GOT3 (cell line): ENCODE measurements around the gene IL1R1.

ENCODE experiments used
- DNase-seq: peaks from one replicate; lab custom pipeline; 2025; ENCODE audit warnings: mixed read lengths; lab: John Stamatoyannopoulos, UW

IL1R1 gene

DNA sequence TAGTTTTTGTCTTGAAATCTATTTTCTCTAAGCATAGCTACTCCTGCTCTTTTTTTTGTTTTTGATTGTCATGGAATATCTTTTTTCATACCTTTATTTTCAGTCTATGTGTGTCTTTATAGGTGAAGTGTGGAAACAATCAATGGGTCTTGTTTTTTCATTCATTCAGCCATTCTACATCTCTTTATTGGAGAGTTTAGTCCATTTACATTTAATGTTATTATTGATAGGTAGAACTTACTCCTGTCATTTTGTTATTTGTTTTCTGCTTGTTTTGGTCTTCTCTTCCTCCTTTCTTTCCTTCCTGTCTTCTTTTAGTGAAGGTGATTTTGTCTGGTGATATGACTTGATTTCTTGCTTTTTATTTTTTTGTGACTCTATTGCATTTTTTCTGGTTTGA lies 62.1 kb downstream of the IL1R1 start:
- DNase-seq = no peak

DNA sequence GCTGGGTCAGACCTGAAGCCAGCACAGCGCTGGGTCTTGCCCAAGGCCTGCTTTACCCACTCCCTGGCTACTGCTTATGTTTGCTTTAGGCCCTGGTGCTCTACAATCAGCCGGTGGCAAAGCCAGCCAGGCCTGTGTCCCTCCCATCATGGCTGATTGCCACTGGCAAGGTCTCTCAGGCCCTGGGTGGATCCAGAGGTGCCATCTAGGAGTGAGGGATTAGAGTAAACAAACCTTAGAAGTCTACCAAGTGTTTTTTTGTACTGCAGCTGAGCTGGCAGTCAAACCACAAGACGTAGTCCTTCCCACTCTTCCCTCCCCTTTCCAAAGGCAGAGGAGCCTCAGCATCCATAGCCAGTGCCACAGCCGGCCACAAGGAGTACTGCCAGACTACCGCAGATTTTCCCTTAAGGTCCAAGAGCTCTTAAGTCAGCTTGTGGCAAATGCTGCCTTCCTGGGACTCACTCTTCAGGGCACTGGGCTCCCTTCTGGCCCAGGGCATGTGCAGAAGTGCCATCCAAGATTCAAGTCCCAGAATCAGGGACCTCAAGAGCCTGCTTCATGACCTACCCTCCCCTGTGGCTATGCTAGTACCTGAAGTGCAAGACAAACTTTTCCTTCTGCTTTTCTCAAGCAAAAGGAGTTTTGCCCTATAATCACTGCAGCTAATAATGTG lies 64.3 kb downstream of the IL1R1 start:
- no peak for DNase-seq

DNA sequence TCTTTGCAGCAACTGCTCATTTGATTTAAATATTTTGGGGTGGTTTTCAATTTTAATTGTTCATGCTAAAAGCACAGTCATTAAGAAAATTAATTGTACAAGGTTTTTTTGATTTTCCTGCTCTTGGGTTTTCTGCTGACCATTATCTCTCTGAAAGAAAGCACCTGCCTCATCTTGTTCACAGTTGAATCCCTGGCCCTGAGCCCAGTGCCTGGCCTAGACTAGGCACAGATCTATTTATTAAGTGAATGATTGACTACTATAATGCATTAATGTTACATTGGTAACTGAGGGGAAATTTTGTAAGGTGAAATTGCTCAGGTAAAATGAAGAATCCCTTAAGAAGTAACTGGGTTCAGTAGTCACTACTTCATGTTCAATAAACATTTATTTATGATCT lies 66.2 kb downstream of the IL1R1 start:
- DNase-seq = no peak

DNA sequence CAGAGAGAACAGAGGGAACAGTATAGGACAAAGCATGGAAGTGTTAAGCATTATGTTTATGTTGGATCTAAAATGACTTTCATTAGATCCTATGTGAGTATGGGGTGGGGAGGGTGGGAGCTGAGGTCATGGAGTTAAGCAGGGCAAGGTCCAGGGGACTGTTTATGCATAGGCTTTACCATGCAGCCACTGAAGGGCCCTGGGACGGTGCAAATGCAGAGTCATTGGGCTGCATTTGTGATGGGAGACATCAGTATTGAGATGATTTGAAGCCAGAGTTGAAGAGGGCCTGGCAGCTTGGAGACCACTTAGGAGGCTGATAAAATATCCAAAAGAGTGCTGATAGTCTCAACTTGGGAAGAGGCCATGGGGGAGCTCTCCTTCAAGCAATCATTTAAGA lies 66.9 kb downstream of the IL1R1 start:
- no peak for DNase-seq

DNA sequence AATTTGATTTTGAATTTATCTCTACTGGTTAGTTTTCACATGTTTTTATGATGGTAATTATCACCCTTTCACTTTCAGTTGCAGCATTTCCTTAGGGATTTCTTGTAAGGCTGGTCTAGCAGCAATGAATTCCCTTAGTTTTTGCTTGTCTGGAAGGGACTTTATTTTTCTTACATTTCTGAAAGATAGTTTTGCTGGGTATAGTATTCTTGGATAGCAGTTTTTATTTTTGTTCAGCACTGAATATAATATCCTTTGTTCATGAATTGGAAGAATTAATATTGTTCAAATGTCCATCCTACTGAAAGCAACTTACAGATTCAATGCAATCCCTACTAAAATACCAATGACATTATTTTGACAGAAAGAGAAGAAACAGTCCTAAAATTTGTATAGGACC lies 74.5 kb downstream of the IL1R1 start:
- no peak for DNase-seq

DNA sequence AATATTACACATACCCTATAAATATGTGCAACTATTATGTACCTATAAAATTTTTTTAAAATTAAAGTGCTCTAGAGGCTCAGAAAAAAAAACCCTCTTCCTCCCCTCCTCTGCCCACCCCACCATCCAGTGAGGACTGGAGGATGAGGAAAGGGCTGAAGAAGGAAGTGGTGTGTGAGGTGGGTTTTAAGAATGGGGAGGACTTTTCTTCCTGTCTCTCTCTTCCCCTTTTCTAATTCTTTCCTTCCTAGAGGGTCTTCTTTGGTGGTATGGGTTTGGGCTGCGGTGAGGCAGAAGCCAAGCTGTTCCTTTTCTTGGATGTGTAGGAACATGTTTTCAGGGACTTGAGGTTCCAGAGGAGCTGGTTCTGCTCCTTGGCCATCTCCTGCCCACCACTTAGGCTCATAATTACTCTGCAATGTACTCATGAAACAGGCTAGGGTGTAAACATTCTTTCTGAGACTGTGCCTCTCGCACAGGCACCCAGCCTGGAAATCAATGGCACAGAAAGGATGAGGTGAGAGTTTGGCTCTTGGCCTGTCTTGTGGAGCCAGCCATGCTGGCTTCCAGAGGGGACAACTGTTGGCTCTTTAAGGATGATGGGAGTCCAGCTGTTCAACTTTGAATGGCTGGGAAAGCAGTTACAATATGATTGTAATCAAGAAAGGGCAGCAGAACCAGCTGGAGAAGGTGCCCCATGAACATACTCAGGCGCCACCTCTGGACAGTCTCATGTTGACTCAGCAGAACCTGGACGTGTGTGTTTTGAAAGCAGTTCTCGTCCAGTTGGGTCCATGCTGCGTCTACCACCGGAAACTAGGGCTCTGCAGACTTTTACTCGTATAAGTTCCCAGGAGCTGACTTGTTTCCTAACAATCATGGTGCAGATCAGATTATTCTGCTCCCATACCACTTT lies 82.5 kb downstream of the IL1R1 start:
- DNase-seq = no peak

DNA sequence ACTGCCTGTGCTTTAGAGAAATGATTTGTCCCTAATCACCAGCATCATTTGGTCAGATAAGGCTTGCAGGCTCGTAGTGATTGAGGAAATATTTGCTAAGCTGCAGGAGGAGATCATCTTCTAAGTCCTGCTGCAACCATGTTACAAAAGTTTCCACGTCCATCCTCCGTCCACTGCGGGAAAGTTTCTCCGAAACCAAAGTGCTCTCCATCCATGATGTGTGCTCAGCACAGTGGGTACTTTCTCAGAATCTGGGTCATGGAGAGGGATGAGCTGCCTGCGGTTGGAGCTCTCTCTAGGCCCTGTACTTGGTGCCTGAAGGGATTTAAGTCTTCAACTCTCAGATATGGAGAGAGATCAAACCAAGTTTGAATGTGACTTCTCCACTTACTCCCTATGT lies 83.6 kb downstream of the IL1R1 start:
- no peak for DNase-seq

DNA sequence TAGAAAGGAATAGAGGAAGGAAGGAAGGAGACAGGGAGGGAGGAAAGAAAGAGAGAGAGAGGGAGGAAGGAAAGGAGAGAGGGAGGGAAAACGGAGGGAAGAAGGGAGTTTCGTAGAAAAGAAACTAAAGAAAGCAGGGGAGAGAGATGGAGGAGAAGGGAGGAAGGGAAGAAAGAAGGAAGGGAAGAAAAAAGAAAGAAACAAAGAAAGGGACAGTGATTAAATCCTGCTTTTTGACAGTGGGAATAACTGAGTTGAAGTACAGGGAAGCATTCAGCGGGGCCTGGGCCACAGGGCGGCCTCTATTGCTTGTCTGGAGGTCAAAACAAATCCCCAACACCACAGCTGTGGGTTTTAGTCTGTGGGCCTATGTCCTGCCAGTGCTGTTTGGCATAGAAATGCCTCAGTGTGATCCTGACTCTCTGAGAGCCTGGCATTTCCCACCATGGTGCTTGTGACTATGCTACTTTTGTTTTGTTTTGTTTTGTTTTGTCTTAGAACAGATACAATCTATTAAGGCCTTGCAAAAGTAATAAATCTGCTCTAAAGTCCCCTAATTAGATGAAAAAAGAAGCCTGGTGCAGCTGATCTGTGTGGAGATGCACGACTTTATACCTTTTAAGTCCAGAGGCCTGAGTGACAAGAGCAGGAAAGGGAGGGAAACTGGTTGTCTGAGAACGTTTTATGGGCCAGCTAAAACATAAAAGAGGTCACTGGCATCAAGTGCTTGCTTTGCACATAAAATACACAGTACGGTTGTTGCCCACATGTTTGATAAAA lies 84.3 kb downstream of the IL1R1 start:
- no peak for DNase-seq

DNA sequence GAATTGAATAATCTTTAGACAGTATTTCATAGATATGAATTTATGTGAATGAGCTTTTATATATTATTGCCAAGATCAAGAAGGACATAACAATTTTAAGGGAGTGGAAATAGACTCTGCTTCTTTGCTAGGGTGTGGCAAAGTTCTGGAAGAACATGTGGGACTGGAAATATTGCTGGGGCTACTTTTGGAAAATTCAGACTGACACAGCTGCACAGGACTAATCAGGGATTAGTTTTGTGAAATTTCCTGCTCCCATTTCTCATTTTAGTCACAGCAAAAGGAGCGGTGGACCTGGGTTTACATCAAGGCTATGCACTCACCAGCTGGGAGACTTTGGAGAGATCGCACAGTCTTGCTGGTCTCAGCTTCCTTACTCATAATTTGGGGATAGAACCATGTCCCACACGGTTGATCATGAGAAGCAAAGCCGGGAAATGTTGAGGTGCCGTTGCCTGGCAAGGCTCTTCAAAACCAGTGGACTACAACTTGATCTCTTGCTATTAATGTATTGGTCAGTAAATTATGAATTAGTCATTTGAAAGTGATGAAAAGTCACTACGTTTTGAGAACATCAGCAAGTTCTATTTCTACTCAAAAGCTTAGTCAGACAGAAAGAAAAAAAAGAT lies 86.7 kb downstream of the IL1R1 start:
- no peak for DNase-seq
